ENCODE data around the gene KPTN. TPM values are rescaled to one million over a fixed set of nuclear protein-coding genes. Genes with fewer than 3 reads are reported as not detected.
A peak's percentile ranks its signal among the peaks of the same experiment; 100 is the strongest.

KPTN gene
- total RNA-seq, 1 donor from 2014 or later, result 9.1 TPM

DNA sequence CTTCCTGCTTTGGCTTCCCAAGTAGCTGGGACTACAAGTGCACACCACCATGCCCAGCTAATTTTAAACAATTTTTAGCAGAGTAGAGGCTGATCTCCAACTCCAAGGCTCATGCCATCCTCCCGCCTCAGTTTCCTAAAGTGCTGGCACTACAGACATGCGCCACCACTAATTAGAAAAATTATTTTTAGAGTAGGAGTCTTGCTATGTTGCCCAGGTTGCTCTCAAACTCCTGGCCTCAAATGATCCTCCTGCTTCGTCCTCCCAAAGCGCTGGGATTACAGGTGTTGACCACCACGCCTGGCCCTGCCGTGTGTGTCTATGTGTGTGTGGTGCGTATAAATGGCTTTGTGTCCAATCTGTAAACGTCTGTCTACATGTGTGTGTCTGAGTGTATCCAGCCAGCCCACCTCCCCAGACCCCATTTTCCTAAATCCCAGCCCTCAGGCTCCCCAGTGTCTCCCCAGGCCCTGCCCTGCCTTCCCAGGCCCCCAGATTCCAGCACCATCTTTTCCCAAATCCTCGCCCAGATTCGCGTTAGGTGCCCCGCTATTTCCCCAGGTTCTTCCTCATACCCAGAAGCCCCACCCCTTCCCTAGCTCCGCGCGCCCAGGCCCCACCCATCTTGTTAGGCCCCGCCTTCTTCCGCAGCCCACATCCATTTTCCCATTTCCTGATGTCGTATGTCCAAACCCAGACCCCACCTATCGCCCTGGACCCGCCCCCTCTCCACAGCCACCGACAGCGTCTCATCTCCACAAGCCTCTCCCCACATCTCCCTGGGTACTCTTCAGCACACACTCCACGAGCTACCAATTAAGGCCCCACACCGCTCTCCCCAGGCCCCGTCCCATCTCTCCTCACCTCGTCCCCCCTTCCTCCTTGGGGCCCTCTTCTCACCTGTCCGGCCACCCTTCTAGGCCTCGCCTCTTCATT is 37.2 kb downstream of the KPTN start:
- intact Hi-C loops (cut with DNase I), result no loop called here
- no peak for ATAC-seq
- DNase-seq (ENCODE audit: missing footprints), result no peak

DNA sequence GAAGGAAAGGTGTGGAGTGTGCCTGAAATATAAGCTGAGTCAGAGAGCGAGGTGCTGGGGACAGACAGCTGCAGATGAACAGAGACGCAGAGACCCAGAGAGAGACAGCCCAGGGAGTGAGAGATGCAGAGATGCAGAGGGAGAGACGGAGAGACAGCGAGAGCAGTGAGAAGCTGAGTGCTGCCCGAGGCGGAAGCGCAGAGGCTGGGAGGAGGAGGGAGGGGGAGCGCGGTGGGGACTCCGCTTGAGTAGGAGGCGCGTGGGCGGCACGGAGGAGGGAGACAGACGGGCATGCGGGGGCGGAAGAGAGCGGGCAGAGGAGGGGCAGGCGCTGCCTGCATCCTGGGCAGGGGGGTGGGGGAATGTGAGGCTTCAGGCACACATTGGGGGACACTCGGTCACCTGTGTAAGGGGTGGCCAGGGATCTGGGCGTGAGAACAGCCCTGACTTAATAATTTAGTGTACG is 38.0 kb downstream of the KPTN start:
- intact Hi-C loops (cut with DNase I), result no loop called here
- ATAC-seq, result peak; percentile 9
- no peak for DNase-seq (ENCODE audit: missing footprints)

DNA sequence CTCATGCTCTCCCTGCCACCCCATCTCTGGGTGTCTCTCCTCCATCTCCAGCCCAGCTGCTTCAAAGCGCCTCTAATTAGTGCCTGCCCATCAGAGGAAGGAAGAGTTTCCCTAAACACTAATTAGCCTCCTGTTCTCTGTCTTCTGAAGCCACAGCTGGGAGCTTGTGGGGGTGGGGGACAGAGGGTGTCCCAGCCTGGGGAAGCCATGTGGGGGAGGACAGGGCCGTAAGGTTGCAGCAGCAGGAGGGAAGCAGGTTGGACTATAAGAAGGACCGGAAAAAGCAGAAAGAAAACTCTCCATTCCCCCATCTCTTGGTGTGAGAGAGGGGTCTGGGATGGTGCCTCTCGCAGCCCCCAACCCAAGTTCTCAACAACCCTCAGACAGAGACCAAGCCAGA is 38.5 kb downstream of the KPTN start:
- intact Hi-C loops (cut with DNase I), result no loop called here
- no peak for DNase-seq (ENCODE audit: missing footprints)
- no peak for ATAC-seq

GRCh38 chr19:47444388-47444821 is 39.6 kb downstream of the KPTN start:
- ATAC-seq (no peak), DNase-seq (ENCODE audit: missing footprints) (no peak)
- intact Hi-C loops (cut with DNase I), result no loop called here

GRCh38 chr19:47443331-47443730 is 40.7 kb downstream of the KPTN start:
- intact Hi-C loops (cut with DNase I), result no loop called here
- no peak for ATAC-seq

DNA sequence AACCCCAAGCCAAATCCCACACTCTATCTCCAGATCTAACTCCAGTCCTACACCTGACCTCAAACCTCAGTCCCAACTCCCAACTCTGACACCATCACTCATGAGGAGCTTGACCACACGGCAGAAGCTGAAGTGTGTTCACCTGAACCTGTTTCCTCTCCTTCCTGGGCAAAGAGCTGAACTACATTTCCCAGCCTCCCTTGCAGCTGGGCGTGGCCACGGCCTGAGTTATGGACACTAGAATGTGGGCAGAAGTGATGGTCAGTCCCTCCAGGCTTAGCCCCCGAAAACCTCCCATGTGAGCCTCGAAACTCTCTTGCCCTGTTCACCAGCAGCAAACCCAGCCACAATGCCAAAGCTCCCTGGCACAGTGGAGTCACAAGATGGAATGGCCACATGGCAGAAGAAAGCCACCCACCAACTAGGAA is 45.2 kb downstream of the KPTN start:
- intact Hi-C loops (cut with DNase I), result loop anchor here (10.0 kb wide), 1 partner anchor 166 kb away; the partner anchor contains the start of gene BICRA
- DNase-seq (ENCODE audit: missing footprints) (no peak), ATAC-seq (no peak)

More at GRCh38 chr19:47443331-47443730, 40.7 kb downstream of the KPTN start:
- no peak for DNase-seq (ENCODE audit: missing footprints)

GRCh38 chr19:47437500-47437899 is 46.5 kb downstream of the KPTN start:
- DNase-seq (ENCODE audit: missing footprints) (no peak), ATAC-seq (no peak)
- intact Hi-C loops (cut with DNase I), result loop anchor here (10.0 kb wide), 1 partner anchor 167 kb away; the partner anchor contains the start of gene BICRA

- ATAC-seq, result peak; percentile 87
- peak; percentile 87 for DNase-seq (ENCODE audit: missing footprints)
- intact Hi-C loops (cut with DNase I), result loop anchor here (1.0 to 10.0 kb wide), 4 partner anchors 78 to 270 kb away; partner anchors contain the start of genes BICRA and NAPA
Observed at GRCh38 chr19:47436712-47437401, 47.2 kb downstream of the KPTN start.

GRCh38 chr19:47435883-47436417 is 48.1 kb downstream of the KPTN start:
- no peak for ATAC-seq
- DNase-seq (ENCODE audit: missing footprints), result no peak
- intact Hi-C loops (cut with DNase I), result loop anchor here (1.0 to 10.0 kb wide), 4 partner anchors 79 to 271 kb away; partner anchors contain the start of genes BICRA and NAPA

- ATAC-seq (no peak), DNase-seq (ENCODE audit: missing footprints) (no peak)
- intact Hi-C loops (cut with DNase I), result loop anchor here (10.0 kb wide), 1 partner anchor 170 kb away; the partner anchor contains the start of gene BICRA
Observed at GRCh38 chr19:47435196-47435595, 48.8 kb downstream of the KPTN start.

GRCh38 chr19:47434088-47434487 is 49.9 kb downstream of the KPTN start:
- DNase-seq (ENCODE audit: missing footprints), result no peak
- intact Hi-C loops (cut with DNase I), result loop anchor here (10.0 kb wide), 1 partner anchor 171 kb away; the partner anchor contains the start of gene BICRA
- ATAC-seq, result no peak

DNA sequence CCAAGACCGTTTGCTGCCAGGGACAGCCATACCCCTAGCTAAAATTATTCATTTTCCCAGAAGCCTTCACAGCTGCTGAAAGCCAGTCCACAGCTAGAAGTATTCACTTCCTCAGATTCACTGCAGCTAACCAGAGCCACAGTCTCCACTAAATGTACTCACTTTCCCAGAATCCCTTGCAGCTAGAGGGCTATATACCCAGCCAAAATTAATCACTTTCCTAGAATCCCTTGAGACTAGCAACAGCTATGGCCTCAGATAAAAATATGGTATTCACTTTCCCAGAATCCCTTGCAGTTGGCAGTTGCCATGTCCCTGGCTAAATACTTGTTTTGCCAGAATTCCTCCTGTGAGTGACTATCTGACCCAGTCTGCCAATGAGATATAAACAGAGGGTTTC is 50.9 kb downstream of the KPTN start:
- ATAC-seq, result no peak
- intact Hi-C loops (cut with DNase I), result loop anchor here (10.0 kb wide), 1 partner anchor 172 kb away; the partner anchor contains the start of gene BICRA
- no peak for DNase-seq (ENCODE audit: missing footprints)

- intact Hi-C loops (cut with DNase I), result loop anchor here (10.0 kb wide), 1 partner anchor 172 kb away; the partner anchor contains the start of gene BICRA
- DNase-seq (ENCODE audit: missing footprints) (no peak), ATAC-seq (no peak)
Observed at GRCh38 chr19:47432499-47432898, 51.5 kb downstream of the KPTN start.

DNA sequence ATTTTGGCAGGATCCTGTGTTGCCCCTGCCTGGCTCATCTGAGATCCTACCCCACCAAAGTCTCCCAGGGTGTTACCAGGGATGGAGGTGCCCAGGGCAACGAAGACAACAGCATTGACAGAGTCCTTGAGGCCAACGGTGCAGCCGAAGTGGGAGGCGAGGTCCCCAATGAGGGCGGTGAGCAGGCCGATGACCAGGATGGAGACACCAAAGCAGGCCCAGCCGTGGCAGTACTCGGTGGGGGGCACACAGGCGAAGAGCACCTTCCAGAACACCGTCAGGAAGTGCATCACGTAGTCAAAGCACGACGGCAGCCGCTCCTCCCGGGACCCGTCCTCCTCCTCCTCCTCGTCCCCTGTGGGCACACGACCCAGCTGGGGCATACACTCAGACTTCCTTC is 51.9 kb downstream of the KPTN start:
- intact Hi-C loops (cut with DNase I), result loop anchor here (10.0 kb wide), 1 partner anchor 173 kb away; the partner anchor contains the start of gene BICRA
- DNase-seq (ENCODE audit: missing footprints) (no peak), ATAC-seq (no peak)

DNA sequence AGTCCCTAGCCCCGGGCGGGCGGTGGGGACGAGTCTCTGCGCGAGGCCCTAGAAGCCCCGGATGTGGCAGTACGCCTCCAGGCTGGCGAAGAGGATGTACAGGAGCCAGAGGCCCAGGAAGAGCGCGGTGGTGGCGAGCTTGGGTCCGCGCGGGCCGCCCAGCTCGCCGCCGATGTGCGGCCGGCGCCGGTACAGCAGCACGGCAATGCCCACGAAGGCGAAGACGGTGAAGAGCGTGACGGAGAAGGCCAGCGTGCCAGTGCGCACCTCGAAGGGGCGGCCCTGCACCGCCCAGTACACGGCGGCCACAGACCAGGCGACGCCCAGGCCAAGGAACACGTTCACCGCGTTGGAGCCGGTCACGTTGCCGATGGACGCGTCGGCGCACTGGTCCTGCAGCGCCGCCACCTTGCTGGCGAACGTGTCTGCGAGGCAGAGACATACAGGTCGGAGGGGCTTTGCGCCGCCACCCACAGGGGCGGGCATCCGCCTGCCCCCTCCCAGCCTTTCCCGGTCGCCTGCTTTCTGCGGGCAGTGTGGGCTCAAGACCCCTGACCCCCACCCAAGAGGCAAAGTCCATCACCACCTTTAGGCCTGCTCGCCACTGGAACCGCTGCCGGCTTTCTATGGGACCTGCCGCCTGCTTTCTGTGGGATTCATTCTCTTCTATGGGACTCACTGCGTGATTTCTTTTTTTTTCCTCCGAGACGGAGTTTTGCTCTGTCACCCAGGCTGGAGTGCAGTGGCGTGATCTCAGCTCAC is 53.8 kb downstream of the KPTN start:
- intact Hi-C loops (cut with DNase I), result loop anchor here (10.0 kb wide), 1 partner anchor 175 kb away; the partner anchor contains the start of gene BICRA
- DNase-seq (ENCODE audit: missing footprints) (no peak), ATAC-seq (no peak)

DNA sequence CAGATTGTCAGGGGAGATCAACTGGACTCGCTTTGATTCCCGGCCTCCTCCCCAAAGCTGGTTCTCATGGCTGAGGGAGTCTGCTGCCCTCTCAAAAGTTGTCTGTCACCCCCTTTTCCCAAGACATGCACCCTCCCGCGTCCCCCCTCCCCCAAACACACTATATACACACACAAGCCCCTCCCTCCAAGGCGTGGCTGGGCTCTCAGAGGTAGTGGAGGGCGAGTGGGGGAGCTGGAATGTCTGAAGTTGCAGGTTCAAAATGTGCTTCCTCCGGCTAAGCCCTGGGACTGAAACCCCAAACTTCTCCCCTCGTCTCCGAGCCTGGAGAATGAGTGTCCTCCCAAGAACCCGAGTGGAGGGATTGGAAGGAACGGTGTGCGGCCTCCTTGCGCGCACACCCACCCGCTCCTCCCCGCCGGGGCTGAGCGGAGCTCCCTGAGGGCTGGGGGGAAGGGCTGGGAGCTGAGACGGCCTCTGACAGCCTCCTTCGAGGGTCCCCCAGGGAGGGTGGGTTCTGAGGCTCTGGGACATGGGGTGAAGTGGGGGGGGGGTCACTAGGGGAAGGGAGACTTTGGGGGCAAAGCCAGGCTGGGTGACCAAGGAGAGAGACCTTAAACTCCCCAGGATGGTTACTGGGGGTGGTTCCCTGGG is 54.8 kb downstream of the KPTN start:
- no peak for ATAC-seq
- DNase-seq (ENCODE audit: missing footprints), result no peak
- intact Hi-C loops (cut with DNase I), result loop anchor here (10.0 kb wide), 1 partner anchor 134 kb away; no protein-coding TSS in a partner anchor

- peak; percentile 88 for ATAC-seq
- DNase-seq (ENCODE audit: missing footprints), result peak; percentile 87
- intact Hi-C loops (cut with DNase I), result loop anchor here (10.0 kb wide), 1 partner anchor 134 kb away; no protein-coding TSS in a partner anchor
Observed at GRCh38 chr19:47428177-47428894, 55.7 kb downstream of the KPTN start.
